Measurements from ENCODE around the gene RNASEH1. TPM values are rescaled to one million over a fixed set of nuclear protein-coding genes. Genes with fewer than 3 reads are reported as not detected.
A peak's percentile ranks its signal among the peaks of the same experiment; 100 is the strongest.

Gene RNASEH1
- total and polyA plus RNA-seq, 2 of the 4 experiments (the other 2 are of a cell fraction): 23.5 to 23.7 TPM

- H2AK9ac ChIP-seq (replicated peaks; ENCODE audit: low read depth, low read length, poor library complexity): peak overlapping the region; percentile 58
- peak overlapping the region; percentile 60; the same call in 1 of the 2 replicates for H3K18ac ChIP-seq (ENCODE audit: low read depth, low read length)
- ChIA-PET POLR2A (ENCODE audit: unreplicated experiment) (interaction anchor here (0.6 kb wide), 1 partner anchor 16 kb away, joined by 4 read pairs; no protein-coding TSS in a partner anchor), CTCF (interaction anchor here (0.6 kb wide), 1 partner anchor 13 kb away, joined by 5 read pairs; no protein-coding TSS in a partner anchor)
- no peak for ATAC-seq (ENCODE audit: low read depth)
- peak overlapping the region; percentile 82 for H2AFZ ChIP-seq (replicated peaks; ENCODE audit: low read length, poor library complexity)
- no peak overlapping the region for H3K4me2 ChIP-seq (ENCODE audit: low read depth, low read length)
- H3K79me1 ChIP-seq (ENCODE audit: low read depth in 1 of 2, low read length in 2 of 2): no peaks in the 10 kb centered on the region
- no TSS peak for BruUV-seq (replicated peaks)
- DNase-seq: no peak
- H4K5ac ChIP-seq (ENCODE audit: low read depth, low read length): peak overlapping the region; percentile 42; the same call in 1 of the 2 replicates
- no peak overlapping the region for H2BK5ac ChIP-seq (ENCODE audit: low read depth, low read length, poor library complexity, severe bottlenecking)
- no peaks in the 10 kb centered on the region for H4K20me1 ChIP-seq (ENCODE audit: insufficient read depth, low read length)
- WGBS, 2 experiments (ENCODE audit: extremely low coverage in 2 of 2, insufficient read length in 1 of 2): 40% methylated on average over 1 of the region's 44 CpGs; no CpG with 5 or more reads in 1 of the 2 experiments
- H3K4me1 ChIP-seq (ENCODE audit: control insufficient read depth, insufficient read depth, low read length): peaks cover 1% of the 10 kb centered on the region; the same call in 1 of the 2 replicates
- no peak overlapping the region for H3K9ac ChIP-seq (ENCODE audit: low read depth, low read length)
- 0 out of 2 replicates have a peak overlapping the region, but pooled peaks have one; percentile 22 for H4K91ac ChIP-seq (ENCODE audit: insufficient read depth, low read depth, low read length)
- intact Hi-C loops (cut with micrococcal nuclease): no loop called here
- no peak overlapping the region for H3K23ac ChIP-seq (ENCODE audit: low read depth, low read length)
- dilution Hi-C loops (cut with HindIII; ENCODE audit: low sequenced_read_pairs, unreplicated experiment): no loop called here
- in situ Hi-C loops (cut with MboI; ENCODE audit: low sequenced_read_pairs): no loop called here
- H3K27ac ChIP-seq (ENCODE audit: insufficient read depth, low read length): no peak overlapping the region
- no peak overlapping the region for H3K56ac ChIP-seq (ENCODE audit: extremely low read depth, insufficient read depth, low read length)
- H3K36me3 ChIP-seq (ENCODE audit: control insufficient read depth, insufficient read depth, low read length): no peaks in the 10 kb centered on the region
- H3K14ac ChIP-seq (replicated peaks; ENCODE audit: low read depth, low read length): no peak overlapping the region; the same call in 1 of the 2 replicates
- no peak overlapping the region for H2AK5ac ChIP-seq (ENCODE audit: low read depth, low read length)
- peak overlapping the region; percentile 7 to 60; a peak in 3 of 4 replicates for H4K8ac ChIP-seq (ENCODE audit: low read depth in 2 of 2, low read length in 2 of 2)
- no peak overlapping the region for H2BK120ac ChIP-seq (ENCODE audit: low read depth, low read length)
- TF ChIP-seq SMC3 (IDR thresholded peaks at IDR 0.05; ENCODE audit: low read depth, low read length): no peak
- TF ChIP-seq, protein P1, sequence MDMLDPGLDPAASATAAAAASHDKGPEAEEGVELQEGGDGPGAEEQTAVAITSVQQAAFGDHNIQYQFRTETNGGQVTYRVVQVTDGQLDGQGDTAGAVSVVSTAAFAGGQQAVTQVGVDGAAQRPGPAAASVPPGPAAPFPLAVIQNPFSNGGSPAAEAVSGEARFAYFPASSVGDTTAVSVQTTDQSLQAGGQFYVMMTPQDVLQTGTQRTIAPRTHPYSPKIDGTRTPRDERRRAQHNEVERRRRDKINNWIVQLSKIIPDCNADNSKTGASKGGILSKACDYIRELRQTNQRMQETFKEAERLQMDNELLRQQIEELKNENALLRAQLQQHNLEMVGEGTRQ (IDR thresholded peaks at IDR 0.05; ENCODE audit: low read depth, low read length): peak; percentile 86
- H3K9me3 ChIP-seq (ENCODE audit: control insufficient read depth, insufficient read depth, low read length): no peaks in the 10 kb centered on the region
- H3K27me3 ChIP-seq (ENCODE audit: control insufficient read depth, insufficient read depth, low read length): peaks cover 4% of the 10 kb centered on the region; the same call in 1 of the 2 replicates
- no peak overlapping the region for H2BK15ac ChIP-seq (ENCODE audit: low read depth, low read length)
- H3K4ac ChIP-seq (ENCODE audit: low read depth, low read length): 0 out of 2 replicates have a peak overlapping the region, but pooled peaks have one; percentile 19
- H3K9me1 ChIP-seq (ENCODE audit: insufficient read depth, low read length): no peaks in the 10 kb centered on the region
- H2BK20ac ChIP-seq (ENCODE audit: low read depth, low read length): 0 out of 2 replicates have a peak overlapping the region, but pooled peaks have one; percentile 5
- H3K4me3 ChIP-seq (ENCODE audit: insufficient read depth, low read depth, low read length): no peak overlapping the region
Measured at GRCh38 chr2:3604991-3605961, 47.1 kb upstream of the RNASEH1 start.
